SH-SY5Y (cell line): ENCODE data around the gene LRFN2.

Experiments used
- GATA2 ChIP-seq: IDR thresholded peaks from 2 replicates; pipeline ENCODE4 v1.6.1; 2011; ENCODE audit warnings: mild to moderate bottlenecking, low read depth, low read length
- GATA3 ChIP-seq: IDR thresholded peaks from 2 replicates; pipeline ENCODE4 v1.6.1; 2011; ENCODE audit warnings: low read depth, mild to moderate bottlenecking, low read length, moderate library complexity

DNA sequence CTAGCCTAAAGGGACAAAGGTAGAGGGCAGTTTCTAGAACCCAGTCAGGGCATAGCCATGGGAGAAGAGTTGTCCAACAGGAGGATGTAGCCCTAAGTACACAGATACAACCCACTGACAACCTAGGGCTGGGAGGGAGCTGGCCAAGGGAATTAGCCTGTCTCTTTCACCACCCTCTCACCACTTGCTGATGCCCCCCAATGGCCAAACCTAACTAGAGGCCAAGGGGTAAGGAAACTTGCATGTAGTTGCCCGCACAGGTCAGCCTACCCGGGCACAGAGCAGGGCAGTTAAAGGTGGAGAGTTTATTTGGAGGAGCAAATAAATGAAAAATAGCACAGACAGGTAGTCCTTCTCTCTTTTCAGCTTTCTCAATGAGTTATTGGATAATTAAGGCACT is 143.3 kb downstream of the LRFN2 start:
- TF ChIP-seq GATA2 (no peak), GATA3 (no peak)
